ENCODE measurements around the gene TTC3. TPM values are rescaled to one million over a fixed set of nuclear protein-coding genes. Genes with fewer than 3 reads are reported as not detected.
"Not testable (repeated sequence)": the region's sequence is repeated elsewhere in the genome, so short reads cannot be mapped to it uniquely, and the experiment has no call there.

TTC3 gene
- total and polyA plus RNA-seq, 8 donors: 103 to 214 (median 191) TPM

DNA sequence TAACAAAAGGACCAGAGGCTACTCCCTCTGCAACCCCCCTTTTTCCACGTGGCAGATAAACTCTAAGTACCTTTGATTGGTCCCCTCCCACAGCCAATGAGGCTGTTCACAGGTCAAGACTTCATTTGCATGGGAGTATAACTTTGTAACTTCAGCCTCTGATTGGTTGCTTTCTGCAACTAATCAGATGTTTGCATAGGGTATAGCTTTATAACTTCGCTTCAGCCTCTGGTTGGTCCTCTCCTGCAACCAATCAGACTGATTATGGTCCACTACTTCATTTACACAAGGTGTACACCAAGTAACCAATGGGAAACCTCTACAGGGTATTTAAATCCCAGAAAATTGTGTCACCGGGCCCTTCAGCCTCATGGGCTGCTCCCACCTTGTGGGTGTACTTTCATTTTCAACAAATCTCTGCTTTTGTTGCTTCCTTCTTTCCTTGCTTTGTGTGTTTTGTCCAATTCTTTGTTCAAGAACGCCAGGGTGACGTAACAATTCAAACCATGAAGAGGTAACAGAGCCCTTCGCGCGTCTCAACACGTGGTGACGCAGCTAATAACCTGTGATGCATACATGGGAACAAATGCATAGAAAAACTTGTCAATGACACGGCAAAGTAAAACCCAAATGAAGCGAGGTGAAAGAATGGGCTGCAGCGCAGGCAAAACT, 146.8 kb downstream of the TTC3 start:
- ATAC-seq: no peak
- H3K9me3 ChIP-seq: no peaks in the 10 kb centered on the region
- intact Hi-C loops (cut with DNase I): no loop called here
- H3K27me3 ChIP-seq: no peaks in the 10 kb centered on the region
- H3K4me3 ChIP-seq: peak overlapping the region; percentile 67 to 68
- H3K27ac ChIP-seq: peak overlapping the region in 1 of 2 donors; percentile 85
- no peak for DNase-seq
- H3K4me1 ChIP-seq: peaks cover 0 to 18% of the 10 kb centered on the region in 2 donors
- TF ChIP-seq, protein P1, sequence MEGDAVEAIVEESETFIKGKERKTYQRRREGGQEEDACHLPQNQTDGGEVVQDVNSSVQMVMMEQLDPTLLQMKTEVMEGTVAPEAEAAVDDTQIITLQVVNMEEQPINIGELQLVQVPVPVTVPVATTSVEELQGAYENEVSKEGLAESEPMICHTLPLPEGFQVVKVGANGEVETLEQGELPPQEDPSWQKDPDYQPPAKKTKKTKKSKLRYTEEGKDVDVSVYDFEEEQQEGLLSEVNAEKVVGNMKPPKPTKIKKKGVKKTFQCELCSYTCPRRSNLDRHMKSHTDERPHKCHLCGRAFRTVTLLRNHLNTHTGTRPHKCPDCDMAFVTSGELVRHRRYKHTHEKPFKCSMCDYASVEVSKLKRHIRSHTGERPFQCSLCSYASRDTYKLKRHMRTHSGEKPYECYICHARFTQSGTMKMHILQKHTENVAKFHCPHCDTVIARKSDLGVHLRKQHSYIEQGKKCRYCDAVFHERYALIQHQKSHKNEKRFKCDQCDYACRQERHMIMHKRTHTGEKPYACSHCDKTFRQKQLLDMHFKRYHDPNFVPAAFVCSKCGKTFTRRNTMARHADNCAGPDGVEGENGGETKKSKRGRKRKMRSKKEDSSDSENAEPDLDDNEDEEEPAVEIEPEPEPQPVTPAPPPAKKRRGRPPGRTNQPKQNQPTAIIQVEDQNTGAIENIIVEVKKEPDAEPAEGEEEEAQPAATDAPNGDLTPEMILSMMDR (IDR thresholded peaks at IDR 0.05): no peak
- peaks cover 0 to 20% of the 10 kb centered on the region in 2 donors for H3K36me3 ChIP-seq

DNA sequence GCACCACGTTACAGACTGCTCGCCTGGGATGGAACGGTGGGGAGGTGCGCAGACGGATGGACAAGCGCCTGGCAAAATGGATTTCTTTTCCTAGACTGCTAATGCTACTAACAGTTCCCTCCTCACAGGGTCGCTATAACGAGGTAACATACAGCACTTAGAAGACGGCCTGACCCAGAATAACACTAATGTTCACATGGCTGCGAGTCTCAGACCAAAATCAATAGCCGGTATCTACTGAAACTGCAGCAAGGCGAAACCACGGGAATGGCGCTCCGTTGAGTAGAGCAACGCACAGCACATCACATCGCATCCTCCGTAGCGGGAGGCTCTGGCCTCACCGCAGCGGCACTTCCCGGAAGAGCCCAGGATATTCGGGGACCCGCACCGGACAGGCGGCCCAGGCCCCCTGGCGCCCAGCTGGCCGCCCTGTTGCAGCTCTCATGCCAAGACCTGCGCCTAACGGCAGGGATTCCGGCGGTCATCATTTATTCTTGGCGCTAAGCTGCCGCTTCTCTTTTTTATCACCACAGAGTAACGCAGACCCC, 147.5 kb downstream of the TTC3 start:
- DNase-seq (peak in 2 of 4 donors; percentile 44 to 48), ATAC-seq (peak; percentile 67)
- Histone ChIP-seq H3K27ac (peak overlapping the region; percentile 68 to 85), H3K36me3 (peaks cover 0 to 26% of the 10 kb centered on the region in 2 donors), H3K27me3 (no peaks in the 10 kb centered on the region), H3K9me3 (no peaks in the 10 kb centered on the region), H3K4me1 (peaks cover 0 to 24% of the 10 kb centered on the region in 2 donors), H3K4me3 (peak overlapping the region; percentile 67 to 68)
- intact Hi-C loops (cut with DNase I): no loop called here
- TF ChIP-seq, protein P1 (IDR thresholded peaks at IDR 0.05): no peak

DNA sequence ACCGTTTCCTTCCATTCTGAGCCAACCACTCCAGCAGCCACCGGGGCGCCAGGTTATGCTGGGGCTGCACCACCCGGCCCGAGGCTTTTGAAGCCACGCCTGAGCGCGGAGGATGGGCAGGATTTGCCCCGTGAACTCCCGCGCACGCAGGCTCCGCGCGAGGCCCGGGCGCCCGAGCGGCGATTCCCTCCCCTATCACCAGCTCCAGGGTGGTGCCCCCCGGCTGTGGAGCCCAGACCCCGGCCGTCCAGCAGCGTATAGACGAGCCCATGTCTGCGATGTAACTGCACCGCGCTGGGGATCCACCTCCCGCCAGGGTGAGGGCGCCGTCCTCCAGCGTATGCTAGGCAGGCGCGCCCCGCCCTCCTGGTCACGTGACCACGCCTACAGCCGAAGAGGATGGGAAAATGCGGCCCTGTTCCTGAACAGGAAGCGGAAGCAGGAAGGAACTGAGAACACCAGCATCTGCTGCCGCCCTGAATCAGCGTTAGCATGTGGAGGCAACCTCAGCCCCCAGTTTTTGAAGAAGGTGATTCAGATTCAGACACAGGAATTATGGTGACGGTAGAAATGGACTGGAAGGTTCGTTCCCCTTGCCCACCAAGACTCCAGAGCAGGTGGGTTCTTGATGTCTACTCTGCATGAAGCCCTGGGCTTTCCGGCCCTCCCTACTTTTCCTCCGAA, 148.1 kb downstream of the TTC3 start:
- TF ChIP-seq, protein P1 (IDR thresholded peaks at IDR 0.05): peak in 1 of 2 donors; percentile 15
- peaks cover 0 to 32% of the 10 kb centered on the region in 2 donors for H3K36me3 ChIP-seq
- peak overlapping the region; percentile 68 to 85 for H3K27ac ChIP-seq
- no peaks in the 10 kb centered on the region for H3K27me3 ChIP-seq
- ATAC-seq (peak; percentile 97), DNase-seq (peak; percentile 80 to 100 (median 94))
- H3K9me3 ChIP-seq: no peaks in the 10 kb centered on the region
- intact Hi-C loops (cut with DNase I): no loop called here
- peak overlapping the region; percentile 67 to 68 for H3K4me3 ChIP-seq
- H3K4me1 ChIP-seq: peaks cover 0 to 28% of the 10 kb centered on the region in 2 donors

DNA sequence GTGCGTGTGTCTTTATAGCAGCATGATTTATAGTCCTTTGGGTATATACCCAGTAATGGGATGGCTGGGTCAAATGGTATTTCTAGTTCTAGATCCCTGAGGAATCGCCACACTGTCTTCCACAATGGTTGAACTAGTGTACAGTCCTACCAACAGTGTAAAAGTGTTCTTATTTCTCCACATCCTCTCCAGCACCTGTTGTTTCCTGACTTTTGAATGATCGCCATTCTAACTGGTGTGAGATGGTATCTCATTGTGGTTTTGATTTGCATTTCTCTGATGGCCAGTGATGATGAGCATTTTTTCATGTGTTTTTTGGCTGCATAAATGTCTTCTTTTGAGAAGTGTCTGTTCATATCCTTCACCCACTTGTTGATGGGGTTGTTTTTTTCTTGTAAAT, 149.2 kb downstream of the TTC3 start:
- H3K27ac ChIP-seq; intact Hi-C loops (cut with DNase I); H3K27me3 ChIP-seq; ATAC-seq; H3K9me3 ChIP-seq; DNase-seq; H3K4me3 ChIP-seq: not testable (repeated sequence)
- peaks cover 0 to 28% of the 10 kb centered on the region in 2 donors for H3K4me1 ChIP-seq
- H3K36me3 ChIP-seq: peaks cover under 1 to 43% of the 10 kb centered on the region in 2 donors

DNA sequence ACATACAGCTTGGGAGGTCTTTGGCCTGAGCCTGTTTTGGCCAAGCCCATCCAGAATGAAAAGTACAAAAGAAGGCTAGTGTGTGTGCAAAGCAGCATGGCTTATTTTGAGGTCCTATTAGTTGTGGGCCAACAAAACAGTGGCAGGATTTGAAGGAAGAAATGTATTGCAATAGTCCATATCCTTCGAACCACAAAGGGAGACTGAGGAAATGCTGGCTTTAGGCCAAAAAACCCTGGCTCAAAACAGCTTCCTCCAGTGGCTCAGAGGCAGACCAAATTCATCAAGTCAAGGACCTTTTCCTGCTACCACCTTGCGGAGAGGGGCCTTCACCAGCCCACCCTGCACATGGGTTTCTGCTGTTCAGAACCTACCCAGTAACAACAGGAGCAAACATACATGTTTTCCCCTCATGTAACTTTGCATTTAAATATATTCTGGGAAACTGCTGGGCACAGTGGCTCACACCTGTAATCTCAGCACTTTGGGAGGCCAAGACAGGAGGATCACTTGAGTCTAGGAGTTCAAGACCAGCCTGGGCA, 150.8 kb downstream of the TTC3 start:
- intact Hi-C loops (cut with DNase I): no loop called here
- peaks cover 4 to 60% of the 10 kb centered on the region in 2 donors for H3K36me3 ChIP-seq

More for the DNA sequence above, 150.8 kb downstream of the TTC3 start:
- no peak for DNase-seq
- H3K9me3 ChIP-seq: no peaks in the 10 kb centered on the region
- ATAC-seq: no peak
- no peaks in the 10 kb centered on the region for H3K27me3 ChIP-seq
- H3K4me1 ChIP-seq: peaks cover 0 to 28% of the 10 kb centered on the region in 2 donors
- TF ChIP-seq, protein P1 (IDR thresholded peaks at IDR 0.05): no peak
- no peak overlapping the region for H3K27ac ChIP-seq
- H3K4me3 ChIP-seq: no peak overlapping the region
